Fibroblast of gingiva (primary cell): Measurements from ENCODE around the gene AGGF1.
A peak's percentile ranks its signal among the peaks of the same experiment; 100 is the strongest.
"Not testable (repeated sequence)": the region's sequence is repeated elsewhere in the genome, so short reads cannot be mapped to it uniquely, and the experiment has no call there.

Source experiments
- DNase-seq: peaks from one replicate; pipeline ENCODE4 v3.0.0-alpha.2; 2011; ENCODE audit warnings: low read depth

AGGF1 gene

DNA sequence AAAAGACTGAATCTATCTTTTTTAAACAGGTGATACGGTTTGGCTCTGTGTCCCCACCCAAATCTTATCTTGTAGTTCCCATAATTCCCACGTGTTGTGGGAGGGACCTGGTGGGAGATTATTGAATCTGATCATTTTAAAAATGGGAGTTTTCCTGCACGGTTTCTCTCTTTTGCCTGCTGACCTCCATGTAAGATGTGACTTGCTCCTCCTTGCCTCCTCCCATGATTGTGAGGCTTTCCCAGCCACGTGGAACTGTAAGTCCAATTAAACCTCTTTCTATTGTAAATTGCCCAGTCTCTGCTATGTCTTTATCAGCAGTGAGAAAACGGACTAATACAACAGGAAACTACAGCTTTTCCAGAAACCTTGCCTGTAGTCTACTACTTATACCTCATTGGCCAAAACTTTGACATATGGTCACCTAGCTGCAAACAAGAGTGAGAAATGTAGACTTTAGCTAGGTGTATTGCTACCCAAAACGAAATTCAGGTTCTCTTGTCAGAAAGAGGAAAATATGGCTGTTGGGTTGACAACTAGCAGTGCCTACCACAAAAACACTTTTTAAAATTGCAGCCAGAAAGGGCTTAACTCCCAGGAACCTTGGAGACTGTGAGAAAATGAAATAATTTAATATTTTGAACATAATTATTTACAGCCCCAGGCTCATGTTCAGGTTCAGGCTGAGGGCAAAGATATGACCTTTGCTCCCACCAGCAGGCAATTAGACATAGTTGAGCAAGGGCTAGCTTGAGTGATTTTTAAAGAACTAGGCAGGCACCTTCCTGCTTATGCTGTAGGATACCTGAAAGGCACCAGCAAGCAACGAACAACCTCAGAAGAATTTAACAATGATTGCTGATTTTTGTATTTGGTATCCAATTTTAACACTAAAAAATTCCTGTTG lies 7.4 kb upstream of the AGGF1 start:
- DNase-seq: no peak

GRCh38 chr5:77024490-77024889 lies 5.7 kb upstream of the AGGF1 start:
- no peak for DNase-seq

GRCh38 chr5:77028631-77029375 lies 1.4 kb upstream of the AGGF1 start:
- no peak for DNase-seq

DNA sequence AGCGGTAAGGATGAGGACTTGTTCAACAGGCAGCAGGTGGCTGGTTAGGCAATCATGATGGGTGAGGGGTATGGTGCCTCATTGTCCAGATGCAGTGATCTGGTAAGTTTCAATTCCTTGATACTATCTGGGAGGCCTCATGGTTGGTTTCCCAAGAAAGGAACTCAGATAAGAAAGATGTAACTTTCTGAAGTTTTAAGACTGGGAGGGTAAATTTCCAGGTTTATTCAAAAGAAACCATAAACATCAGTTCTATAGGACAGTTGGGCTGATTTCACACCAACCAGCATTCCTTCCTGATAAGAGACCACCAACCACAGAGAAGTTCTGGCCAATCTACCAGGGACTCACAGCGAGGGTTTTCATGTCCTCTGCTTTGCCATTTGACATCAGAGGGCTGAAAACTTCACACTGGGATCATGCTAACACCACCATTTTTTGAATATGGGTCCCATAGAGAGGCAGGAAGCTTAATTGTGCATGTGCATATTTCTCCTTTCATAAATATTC lies 773 bp upstream of the AGGF1 start:
- no peak for DNase-seq

- DNase-seq: no peak
These were observed 1.7 kb downstream of the AGGF1 start for GRCh38 chr5:77031891-77032290.

GRCh38 chr5:77032635-77033034 lies 2.4 kb downstream of the AGGF1 start:
- DNase-seq: no peak

- DNase-seq: no peak
These were observed 3.1 kb downstream of the AGGF1 start for GRCh38 chr5:77033338-77033737.

DNA sequence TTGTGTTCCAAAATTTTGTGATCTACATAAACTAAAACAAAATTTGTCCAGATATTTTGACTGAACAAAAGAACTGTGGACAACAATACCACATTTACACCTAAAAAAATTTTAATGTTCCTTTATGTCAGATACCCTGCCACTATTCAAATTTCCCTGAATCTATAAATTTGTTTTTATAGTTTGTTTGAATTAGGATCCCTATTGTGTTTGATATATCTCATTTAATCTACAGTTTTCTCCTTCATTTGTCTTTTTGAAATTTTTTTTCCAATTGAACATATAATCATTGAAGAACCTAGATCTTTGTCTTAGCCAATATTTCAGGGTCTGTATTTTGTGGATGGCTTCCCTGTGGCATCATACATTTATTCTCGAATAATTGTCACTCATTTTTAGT lies 5.7 kb downstream of the AGGF1 start:
- no peak for DNase-seq

- no peak for DNase-seq
These were observed 16.3 kb downstream of the AGGF1 start for GRCh38 chr5:77046416-77047073.

DNA sequence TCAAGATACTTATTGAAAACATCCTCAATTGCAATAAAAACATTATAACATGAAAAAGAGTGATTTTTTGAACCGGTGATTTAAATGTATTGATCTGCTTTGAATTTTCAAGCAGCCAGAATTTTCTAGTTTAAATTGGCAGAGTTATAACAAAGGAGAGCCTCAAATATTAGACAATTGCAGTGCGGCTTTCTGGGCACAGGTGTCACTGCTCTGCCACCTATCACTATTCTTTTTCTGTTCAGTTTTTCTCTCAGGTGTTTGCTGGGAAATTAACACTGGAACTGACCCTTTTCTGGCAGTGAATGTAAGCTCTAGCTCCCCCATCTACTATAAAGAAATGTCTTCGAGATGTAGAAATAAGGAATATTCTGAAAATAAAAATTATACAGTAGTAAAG lies 33.8 kb downstream of the AGGF1 start:
- DNase-seq: no peak

DNA sequence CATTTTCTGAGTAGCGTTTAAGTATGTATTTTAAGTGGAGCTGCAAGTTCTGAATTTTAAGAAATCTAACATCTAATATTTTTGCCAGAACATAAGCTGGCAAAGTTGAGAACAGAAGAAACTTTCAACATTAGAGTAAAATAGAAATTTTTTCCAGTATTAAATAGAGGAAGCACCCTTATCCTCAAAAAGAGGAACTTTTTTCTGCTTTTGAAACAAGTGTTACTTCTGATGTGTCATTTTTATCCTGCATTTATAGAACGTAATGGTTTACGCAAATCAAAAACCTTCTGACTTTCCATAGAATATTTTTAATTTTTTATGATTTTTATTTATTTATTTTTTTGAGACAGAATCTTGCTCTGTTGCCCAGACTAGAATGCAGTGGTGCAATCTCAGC lies 35.1 kb downstream of the AGGF1 start:
- DNase-seq: no peak

- DNase-seq: no peak
These were observed 36.0 kb downstream of the AGGF1 start for GRCh38 chr5:77066184-77066583.

DNA sequence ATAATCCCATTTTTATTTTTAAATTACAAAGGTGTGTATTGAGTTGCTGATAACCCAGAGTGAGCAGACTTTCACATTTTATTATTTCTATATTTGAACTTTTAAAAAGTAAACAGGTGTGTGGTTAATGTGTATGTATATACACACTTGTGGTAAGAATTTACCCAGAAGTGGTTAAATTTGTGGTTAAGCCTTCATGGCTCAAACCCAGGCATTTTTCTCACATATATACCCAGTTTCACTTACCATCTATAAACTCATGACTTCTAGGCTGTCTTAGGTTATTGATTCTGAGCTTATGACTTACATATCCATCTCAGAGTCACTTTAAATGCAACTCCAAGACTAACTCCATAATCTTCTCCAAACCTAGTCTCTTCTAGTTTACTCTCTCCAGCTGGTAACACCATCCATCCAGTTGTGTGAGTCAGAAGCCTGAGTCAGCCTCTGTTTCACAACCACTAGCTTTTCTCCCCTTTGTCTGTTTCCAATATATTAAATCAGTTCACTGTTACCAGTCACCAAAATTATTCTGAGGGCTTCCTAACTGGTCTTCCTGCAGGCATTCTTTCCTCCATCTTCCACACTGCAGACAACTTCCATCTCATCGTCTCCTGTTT lies 36.7 kb downstream of the AGGF1 start:
- DNase-seq: peak; percentile 81

DNA sequence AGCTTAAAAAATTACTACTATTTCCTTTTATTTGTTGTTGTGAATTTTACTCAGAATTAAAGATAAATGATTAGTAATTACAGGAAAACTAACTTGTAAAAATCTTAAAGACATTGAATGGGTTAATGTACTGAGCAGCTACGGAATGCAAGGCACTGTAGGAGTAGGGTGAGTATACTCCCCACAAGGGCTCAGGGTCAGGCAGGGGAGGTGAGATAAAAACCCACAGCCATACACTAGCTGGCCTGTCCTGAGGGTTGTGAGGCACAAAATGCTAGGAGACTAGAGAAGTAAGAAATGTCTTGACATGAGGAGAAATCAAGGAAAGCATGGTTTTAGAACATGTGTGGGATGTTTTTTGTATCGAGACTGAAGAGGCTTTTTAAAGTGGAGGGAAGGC lies 43.5 kb downstream of the AGGF1 start:
- DNase-seq: no peak

DNA sequence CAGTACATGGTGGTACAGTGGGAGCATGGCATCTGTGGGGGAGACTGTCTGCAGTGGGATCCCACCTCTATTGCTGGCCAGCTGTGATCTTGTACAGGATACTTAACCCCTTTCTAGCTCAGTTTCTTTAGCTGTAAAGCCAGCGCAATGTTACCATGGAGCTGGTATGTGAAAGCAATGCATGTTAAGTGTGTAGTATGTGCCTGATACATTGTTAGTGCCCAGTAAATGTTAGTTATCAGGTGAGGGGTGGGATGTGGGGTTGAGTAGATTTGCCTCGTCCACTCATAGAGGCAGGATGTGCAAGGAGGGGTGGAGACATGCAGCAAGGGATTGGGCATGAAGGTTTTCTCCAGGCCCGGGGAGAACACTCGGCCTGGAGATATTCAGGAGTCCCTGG lies 44.5 kb downstream of the AGGF1 start:
- no peak for DNase-seq

- DNase-seq: peak; percentile 57
These were observed 47.0 kb downstream of the AGGF1 start for GRCh38 chr5:77076961-77077828.

GRCh38 chr5:77077829-77078176 lies 47.6 kb downstream of the AGGF1 start:
- no peak for DNase-seq

- not testable (repeated sequence) for DNase-seq
These were observed 50.3 kb downstream of the AGGF1 start for GRCh38 chr5:77080479-77080878.

DNA sequence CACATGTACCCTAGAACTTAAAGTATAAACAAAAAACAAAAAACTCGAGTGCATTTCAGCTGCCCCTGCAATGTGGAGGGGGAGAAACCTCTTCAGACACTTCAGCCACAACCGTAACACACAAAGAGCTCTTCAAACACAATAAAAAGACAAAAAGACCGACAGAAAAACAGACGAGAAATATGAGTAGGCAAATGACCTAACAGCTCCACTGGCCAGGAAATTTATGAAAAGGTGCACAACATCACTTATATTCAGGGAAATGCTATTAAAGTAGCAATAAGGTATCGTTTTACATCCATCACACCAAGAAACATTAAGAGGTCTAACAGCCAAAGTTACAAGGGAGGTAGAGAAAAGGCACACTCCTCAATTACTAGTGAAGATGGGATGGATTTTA lies 50.7 kb downstream of the AGGF1 start:
- DNase-seq: no peak

- DNase-seq: no peak
These were observed 52.1 kb downstream of the AGGF1 start for GRCh38 chr5:77082280-77082679.

DNA sequence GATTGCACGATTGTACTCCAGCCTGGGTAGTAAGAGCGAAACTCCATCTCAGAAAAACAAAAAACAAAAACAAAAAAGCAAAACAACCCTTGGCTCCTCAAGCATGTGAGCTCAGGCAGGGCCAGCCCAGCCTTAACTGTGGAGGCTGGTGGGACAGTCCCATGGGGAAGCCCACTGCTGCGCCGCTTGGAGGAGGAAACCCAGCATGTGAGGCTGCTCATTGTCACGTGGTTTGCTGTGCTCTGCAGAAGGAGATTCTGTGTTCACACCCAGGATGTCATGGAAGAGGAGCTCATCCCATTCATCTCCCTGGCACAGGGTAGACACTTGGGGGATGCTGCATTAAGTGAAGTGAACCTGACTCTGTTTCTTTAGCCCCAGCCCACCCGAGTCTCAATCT lies 52.9 kb downstream of the AGGF1 start:
- DNase-seq: no peak
